GM12872 (cell line): ENCODE measurements around the gene ARHGEF26.

Source experiments
- TF ChIP-seq, protein P1 (sequence below): IDR thresholded peaks from 3 replicates; pipeline ENCODE4 v1.5.1; 2011; ENCODE audit warnings: low read depth, mild to moderate bottlenecking, low read length, moderate library complexity; ENCODE audit not compliant: insufficient read depth

Gene ARHGEF26

DNA sequence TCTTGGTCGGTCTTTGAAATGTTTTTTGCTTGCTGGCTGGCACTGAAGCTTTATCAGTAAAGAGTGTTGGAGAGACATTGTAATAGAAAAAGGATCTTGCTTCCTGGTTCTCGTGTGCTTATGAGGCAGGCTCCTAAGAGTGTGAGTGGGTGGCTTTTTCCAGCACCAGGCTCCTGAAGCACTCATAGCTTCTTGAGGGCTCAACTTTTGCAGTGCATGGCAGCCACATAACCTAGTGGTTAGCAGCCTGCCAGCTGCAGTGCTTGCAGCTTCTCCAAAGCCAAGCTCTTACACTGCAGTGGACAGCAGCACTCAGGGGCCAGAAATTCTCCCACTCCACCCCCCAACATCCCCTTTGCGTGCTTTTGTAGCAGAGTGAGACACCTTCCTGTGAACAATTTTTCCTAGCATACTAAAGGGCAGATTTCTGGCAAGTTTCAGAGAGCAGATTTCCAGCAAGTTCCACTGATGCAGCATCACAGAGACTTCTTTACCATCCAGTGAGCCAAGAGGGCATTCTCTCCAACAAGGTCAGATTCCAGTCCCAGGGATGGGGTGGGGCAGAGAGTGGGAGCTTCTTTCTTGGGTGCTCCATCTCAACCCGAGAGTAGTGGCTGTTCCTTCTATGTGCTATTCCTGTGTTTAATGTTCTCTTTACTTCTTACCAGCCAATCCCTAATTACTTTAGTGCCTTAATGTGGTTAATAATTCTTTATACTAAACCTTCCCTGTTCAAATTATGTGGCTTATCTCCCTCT is 15.8 kb upstream of the ARHGEF26 start:
- TF ChIP-seq, protein P1, sequence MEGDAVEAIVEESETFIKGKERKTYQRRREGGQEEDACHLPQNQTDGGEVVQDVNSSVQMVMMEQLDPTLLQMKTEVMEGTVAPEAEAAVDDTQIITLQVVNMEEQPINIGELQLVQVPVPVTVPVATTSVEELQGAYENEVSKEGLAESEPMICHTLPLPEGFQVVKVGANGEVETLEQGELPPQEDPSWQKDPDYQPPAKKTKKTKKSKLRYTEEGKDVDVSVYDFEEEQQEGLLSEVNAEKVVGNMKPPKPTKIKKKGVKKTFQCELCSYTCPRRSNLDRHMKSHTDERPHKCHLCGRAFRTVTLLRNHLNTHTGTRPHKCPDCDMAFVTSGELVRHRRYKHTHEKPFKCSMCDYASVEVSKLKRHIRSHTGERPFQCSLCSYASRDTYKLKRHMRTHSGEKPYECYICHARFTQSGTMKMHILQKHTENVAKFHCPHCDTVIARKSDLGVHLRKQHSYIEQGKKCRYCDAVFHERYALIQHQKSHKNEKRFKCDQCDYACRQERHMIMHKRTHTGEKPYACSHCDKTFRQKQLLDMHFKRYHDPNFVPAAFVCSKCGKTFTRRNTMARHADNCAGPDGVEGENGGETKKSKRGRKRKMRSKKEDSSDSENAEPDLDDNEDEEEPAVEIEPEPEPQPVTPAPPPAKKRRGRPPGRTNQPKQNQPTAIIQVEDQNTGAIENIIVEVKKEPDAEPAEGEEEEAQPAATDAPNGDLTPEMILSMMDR, result no peak

DNA sequence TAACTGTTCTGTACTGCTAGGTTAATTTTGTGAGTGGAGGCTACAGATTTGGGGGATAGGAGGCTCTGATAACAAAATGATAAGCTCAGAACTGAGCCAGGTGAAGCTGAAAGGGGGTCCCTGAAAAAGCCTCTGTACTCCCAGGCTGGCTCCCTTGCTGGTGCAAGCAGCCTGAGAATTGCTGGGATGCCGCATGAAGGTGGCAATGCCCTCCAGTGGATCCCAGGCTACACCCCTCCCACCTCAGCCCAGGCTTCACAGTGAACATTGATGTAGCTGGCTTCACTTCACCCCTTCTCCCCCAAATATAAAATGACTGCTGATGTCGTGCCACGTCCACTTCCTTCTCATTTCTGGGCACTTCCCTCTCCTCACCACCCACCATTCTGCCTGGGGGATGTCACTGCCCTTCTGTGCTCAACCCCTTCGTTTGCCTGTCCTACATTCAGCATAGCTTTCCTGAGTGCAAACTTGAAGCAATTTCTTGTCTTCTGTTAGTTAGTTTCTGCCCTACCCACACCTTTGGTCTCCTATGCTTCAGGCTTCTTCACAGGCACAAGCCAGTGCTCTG is 9.7 kb upstream of the ARHGEF26 start:
- TF ChIP-seq, protein P1, result no peak

DNA sequence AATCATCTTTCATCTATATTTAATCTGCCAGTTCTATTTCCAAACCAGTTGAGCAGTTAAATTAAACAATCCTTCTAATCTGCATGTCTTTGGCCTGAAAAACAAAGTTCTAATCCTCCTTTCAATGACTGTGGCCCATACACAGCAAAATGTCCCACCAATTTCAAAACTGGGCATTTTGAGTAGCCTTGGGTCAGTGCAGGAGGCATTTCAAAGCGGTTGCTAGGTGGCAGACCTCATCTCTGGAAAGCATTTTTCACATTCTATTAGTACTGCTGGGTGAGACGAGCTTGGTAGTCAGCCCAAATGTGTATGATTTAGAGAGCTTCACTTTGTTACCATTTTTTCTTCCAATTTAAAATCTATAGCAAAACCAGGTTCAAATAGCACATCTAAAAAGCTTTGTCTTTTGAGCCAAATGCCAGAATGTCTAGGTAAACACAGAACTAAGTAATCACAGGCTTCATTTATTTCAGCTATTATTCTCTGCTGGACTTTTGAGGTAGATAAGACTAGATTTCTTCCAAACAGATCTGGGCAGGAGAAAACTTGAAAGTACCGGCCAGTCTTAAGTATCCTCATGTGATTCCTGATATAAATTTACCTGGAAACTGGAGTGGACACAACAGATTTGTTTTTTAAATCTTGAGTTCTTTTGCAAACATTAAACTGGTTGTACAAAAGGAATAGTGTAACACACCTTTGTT is 8.9 kb upstream of the ARHGEF26 start:
- TF ChIP-seq, protein P1, result no peak

DNA sequence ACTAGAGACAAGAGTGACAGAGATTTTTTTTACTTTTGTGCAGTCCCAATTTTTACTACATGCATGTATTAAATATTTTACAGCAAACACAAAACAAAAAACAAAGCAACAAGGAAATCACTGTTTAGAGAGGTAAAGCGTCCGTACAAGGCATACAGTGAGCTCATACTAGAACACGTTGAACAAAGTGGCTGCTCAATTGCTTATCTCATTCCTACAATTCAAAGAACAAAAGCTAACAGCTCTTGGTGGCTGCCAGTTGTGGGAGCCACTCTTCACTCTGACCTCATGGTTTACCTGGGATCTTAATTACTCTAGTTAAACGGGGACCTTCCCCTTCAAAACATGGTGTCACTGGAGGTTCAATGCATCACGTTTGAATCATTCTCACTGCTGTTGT is 7.6 kb upstream of the ARHGEF26 start:
- TF ChIP-seq, protein P1, result no peak

DNA sequence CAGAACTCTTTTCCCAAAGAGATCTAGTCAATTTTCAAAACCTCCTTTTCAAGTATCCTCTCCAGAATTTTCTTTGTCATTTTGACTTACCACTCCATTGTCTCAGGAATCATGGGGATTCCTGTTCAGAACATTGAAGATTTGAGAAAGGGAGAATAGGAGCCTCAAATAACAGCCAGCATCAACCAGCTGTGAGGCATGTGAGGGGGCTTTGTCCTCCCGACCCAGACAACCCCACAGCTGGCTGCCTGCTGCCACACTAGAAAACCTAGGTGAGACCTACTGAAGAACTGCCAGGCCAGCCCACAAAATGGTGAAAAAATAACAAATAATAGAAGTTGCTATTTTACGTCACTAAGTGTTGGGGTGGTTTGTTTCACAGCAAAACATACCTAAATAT is 5.9 kb upstream of the ARHGEF26 start:
- TF ChIP-seq, protein P1, result no peak

DNA sequence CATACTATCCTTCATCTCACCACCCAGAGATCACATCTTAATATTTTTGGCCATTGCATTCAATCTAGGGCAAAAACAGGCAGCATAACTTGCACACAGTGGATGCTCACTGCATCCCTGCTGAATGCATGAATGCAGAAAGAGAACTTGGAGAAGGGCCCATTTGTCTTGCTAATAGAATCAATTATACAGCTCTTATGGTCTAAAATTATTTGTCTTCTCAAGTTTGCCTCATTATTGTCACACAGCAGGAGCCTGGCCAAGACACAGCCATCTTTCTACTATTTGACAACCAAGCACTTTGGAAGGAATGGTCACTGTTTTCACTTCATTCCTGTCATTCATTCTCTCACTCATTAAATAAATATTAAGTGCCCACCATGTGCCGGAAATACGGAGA is 1.2 kb upstream of the ARHGEF26 start:
- TF ChIP-seq, protein P1, result no peak

DNA sequence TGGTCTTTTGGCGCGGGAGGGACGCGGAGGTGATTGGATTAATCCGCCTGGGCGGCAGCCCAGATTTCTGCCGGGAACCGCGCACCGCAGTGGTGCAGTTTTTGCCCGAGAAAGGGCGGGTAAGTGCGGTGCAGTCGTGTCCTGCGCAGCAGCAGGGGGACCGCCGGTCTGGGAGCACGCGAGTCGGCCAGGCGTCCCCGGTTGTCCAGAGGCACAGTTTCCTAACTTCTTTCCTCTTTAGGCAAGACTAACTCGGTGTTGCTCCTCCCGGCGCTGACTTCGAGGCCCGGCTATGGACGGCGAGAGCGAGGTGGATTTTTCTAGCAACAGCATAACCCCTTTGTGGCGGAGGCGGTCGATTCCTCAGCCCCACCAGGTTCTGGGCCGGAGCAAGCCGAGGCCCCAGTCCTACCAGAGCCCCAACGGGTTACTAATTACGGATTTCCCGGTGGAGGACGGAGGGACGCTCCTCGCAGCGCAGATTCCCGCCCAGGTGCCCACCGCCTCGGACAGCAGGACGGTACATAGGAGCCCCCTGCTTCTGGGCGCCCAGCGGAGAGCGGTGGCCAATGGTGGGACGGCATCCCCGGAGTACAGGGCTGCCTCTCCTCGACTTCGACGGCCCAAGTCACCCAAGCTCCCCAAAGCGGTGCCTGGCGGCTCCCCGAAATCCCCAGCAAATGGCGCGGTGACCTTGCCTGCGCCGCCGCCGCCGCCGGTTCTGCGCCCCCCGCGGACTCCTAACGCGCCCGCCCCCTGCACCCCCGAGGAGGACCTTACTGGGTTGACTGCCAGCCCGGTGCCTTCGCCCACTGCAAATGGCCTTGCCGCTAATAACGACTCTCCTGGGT is 736 bp downstream of the ARHGEF26 start:
- TF ChIP-seq, protein P1, result no peak
